ENCODE data around the gene MSL1. TPM values are rescaled to one million over a fixed set of nuclear protein-coding genes. Genes with fewer than 3 reads are reported as not detected.
A peak's percentile ranks its signal among the peaks of the same experiment; 100 is the strongest.

Gene MSL1
- total and polyA plus RNA-seq, 2 of the 13 experiments (the other 11 are each of a cell fraction or from before 2014, with no cell fraction given), result 63.8 to 88.5 TPM

DNA sequence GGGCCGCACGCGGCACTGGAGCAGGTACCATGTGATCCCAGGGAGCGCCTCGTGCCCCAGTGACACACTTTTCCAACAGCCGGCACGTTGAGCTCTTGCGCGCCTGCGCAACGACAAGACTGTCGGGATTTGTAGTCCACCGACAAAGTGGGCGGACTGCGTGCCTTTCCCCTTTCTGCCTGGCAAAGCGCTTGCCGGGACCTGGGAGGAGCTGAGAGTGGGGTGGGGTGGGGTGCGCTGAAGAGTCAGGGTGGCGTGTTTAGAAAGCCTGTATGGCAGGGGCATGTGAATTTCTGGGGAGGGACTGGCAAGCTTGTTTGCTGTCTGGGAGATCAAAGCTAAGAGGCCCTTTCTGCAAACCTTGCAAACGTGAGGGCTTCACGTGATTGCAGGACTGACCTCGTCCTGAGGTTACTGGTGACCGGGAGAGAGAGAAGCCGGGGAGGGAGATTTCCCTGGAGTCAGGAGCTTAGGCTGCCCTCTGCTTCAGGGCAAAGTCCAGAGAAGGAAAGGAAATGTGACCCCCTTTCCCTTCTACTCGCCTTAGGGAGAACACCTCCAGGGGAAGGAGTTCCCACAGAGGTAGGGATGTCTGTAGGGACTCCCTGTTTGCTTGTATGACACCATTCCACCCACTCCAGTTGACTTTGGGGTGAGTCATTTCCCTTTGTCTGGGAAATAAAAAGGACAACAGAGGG, 21.0 kb upstream of the MSL1 start (continued):
- TF ChIP-seq, protein P1, sequence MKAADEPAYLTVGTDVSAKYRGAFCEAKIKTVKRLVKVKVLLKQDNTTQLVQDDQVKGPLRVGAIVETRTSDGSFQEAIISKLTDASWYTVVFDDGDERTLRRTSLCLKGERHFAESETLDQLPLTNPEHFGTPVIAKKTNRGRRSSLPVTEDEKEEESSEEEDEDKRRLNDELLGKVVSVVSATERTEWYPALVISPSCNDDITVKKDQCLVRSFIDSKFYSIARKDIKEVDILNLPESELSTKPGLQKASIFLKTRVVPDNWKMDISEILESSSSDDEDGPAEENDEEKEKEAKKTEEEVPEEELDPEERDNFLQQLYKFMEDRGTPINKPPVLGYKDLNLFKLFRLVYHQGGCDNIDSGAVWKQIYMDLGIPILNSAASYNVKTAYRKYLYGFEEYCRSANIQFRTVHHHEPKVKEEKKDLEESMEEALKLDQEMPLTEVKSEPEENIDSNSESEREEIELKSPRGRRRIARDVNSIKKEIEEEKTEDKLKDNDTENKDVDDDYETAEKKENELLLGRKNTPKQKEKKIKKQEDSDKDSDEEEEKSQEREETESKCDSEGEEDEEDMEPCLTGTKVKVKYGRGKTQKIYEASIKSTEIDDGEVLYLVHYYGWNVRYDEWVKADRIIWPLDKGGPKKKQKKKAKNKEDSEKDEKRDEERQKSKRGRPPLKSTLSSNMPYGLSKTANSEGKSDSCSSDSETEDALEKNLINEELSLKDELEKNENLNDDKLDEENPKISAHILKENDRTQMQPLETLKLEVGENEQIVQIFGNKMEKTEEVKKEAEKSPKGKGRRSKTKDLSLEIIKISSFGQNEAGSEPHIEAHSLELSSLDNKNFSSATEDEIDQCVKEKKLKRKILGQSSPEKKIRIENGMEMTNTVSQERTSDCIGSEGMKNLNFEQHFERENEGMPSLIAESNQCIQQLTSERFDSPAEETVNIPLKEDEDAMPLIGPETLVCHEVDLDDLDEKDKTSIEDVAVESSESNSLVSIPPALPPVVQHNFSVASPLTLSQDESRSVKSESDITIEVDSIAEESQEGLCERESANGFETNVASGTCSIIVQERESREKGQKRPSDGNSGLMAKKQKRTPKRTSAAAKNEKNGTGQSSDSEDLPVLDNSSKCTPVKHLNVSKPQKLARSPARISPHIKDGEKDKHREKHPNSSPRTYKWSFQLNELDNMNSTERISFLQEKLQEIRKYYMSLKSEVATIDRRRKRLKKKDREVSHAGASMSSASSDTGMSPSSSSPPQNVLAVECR (CRISPR knock-in tag; IDR thresholded peaks at IDR 0.05; ENCODE audit: borderline replicate concordance), result peak; percentile 95
- TF ChIP-seq ZNF343 (CRISPR knock-in tag; IDR thresholded peaks at IDR 0.05) (peak; percentile 98), TEAD3 (CRISPR knock-in tag; optimal IDR thresholded peaks at IDR 0.05; ENCODE audit: borderline replicate concordance) (peak; percentile 69), NFYC (CRISPR knock-in tag; IDR thresholded peaks at IDR 0.05) (peak; percentile 67), KLF6 (CRISPR knock-in tag; IDR thresholded peaks at IDR 0.05) (peak; percentile 74), NFE2L2 (IDR thresholded peaks at IDR 0.05; ENCODE audit: low read length) (no peak; the same call in 1 of the 2 replicates), ZFP41 (CRISPR knock-in tag; IDR thresholded peaks at IDR 0.05; ENCODE audit: borderline replicate concordance) (peak; percentile 93; the same call in 1 of the 2 replicates), ATF7 (IDR thresholded peaks at IDR 0.05) (peak; percentile 57; the same call in 1 of the 2 replicates), ATF7 (CRISPR knock-in tag; IDR thresholded peaks at IDR 0.05) (peak; percentile 92), ZNF703 (CRISPR knock-in tag; IDR thresholded peaks at IDR 0.05; ENCODE audit: borderline replicate concordance) (peak; percentile 99), ZFP36L1 (CRISPR knock-in tag; IDR thresholded peaks at IDR 0.05) (0 out of 2 replicates have a peak, but pooled peaks have one; percentile 65), HOXA9 (CRISPR knock-in tag; IDR thresholded peaks at IDR 0.05; ENCODE audit: borderline replicate concordance) (peak; percentile 93; the same call in 1 of the 2 replicates), ZNF224 (CRISPR knock-in tag; IDR thresholded peaks at IDR 0.05) (peak; percentile 95; the same call in 1 of the 2 replicates), ZNF530 (CRISPR knock-in tag; IDR thresholded peaks at IDR 0.05; ENCODE audit: low read depth) (no peak), RBAK (CRISPR knock-in tag; IDR thresholded peaks at IDR 0.05) (no peak; the same call in 1 of the 2 replicates)
- TF ChIP-seq, protein P2, sequence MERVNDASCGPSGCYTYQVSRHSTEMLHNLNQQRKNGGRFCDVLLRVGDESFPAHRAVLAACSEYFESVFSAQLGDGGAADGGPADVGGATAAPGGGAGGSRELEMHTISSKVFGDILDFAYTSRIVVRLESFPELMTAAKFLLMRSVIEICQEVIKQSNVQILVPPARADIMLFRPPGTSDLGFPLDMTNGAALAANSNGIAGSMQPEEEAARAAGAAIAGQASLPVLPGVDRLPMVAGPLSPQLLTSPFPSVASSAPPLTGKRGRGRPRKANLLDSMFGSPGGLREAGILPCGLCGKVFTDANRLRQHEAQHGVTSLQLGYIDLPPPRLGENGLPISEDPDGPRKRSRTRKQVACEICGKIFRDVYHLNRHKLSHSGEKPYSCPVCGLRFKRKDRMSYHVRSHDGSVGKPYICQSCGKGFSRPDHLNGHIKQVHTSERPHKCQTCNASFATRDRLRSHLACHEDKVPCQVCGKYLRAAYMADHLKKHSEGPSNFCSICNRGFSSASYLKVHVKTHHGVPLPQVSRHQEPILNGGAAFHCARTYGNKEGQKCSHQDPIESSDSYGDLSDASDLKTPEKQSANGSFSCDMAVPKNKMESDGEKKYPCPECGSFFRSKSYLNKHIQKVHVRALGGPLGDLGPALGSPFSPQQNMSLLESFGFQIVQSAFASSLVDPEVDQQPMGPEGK (CRISPR knock-in tag; IDR thresholded peaks at IDR 0.05), result peak; percentile 99
- TF ChIP-seq, protein P3, sequence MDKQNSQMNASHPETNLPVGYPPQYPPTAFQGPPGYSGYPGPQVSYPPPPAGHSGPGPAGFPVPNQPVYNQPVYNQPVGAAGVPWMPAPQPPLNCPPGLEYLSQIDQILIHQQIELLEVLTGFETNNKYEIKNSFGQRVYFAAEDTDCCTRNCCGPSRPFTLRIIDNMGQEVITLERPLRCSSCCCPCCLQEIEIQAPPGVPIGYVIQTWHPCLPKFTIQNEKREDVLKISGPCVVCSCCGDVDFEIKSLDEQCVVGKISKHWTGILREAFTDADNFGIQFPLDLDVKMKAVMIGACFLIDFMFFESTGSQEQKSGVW (CRISPR knock-in tag; IDR thresholded peaks at IDR 0.05; ENCODE audit: borderline replicate concordance), result 0 out of 2 replicates have a peak, but pooled peaks have one; percentile 87
- TF ChIP-seq, protein P4, sequence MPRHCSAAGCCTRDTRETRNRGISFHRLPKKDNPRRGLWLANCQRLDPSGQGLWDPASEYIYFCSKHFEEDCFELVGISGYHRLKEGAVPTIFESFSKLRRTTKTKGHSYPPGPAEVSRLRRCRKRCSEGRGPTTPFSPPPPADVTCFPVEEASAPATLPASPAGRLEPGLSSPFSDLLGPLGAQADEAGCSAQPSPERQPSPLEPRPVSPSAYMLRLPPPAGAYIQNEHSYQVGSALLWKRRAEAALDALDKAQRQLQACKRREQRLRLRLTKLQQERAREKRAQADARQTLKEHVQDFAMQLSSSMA (CRISPR knock-in tag; IDR thresholded peaks at IDR 0.05), result peak; percentile 93; the same call in 1 of the 2 replicates
- TF ChIP-seq, protein P5, sequence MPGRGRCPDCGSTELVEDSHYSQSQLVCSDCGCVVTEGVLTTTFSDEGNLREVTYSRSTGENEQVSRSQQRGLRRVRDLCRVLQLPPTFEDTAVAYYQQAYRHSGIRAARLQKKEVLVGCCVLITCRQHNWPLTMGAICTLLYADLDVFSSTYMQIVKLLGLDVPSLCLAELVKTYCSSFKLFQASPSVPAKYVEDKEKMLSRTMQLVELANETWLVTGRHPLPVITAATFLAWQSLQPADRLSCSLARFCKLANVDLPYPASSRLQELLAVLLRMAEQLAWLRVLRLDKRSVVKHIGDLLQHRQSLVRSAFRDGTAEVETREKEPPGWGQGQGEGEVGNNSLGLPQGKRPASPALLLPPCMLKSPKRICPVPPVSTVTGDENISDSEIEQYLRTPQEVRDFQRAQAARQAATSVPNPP (CRISPR knock-in tag; IDR thresholded peaks at IDR 0.05), result peak; percentile 88; the same call in 1 of the 2 replicates
